ENCODE results near the gene GRIK4. TPM values are rescaled to one million over a fixed set of nuclear protein-coding genes. Genes with fewer than 3 reads are reported as not detected.

The GRIK4 gene
- polyA plus RNA-seq, 1 of the 3 experiments (the other 2 are of a cell fraction): 0.03 TPM

- TF ChIP-seq GABPA (IDR thresholded peaks at IDR 0.05; ENCODE audit: low read depth) (no peak), TCF12 (IDR thresholded peaks at IDR 0.05) (no peak), EP300 (IDR thresholded peaks at IDR 0.05; ENCODE audit: borderline replicate concordance in 1 of 2, low read depth in 1 of 2, low read length in 1 of 2) (no peak)
Observed at GRCh38 chr11:120529214-120529613, 17.7 kb downstream of the GRIK4 start (continued).

GRCh38 chr11:120529911-120530310, 18.4 kb downstream of the GRIK4 start:
- TF ChIP-seq CHD2 (IDR thresholded peaks at IDR 0.05; ENCODE audit: low read length, partially characterized antibody) (no peak), FOXJ3 (CRISPR knock-in tag; IDR thresholded peaks at IDR 0.05) (no peak), NRF1 (IDR thresholded peaks at IDR 0.05; ENCODE audit: low read depth, low read length) (no peak), GABPA (IDR thresholded peaks at IDR 0.05; ENCODE audit: low read depth) (no peak), USF1 (IDR thresholded peaks at IDR 0.05; ENCODE audit: borderline replicate concordance, low read depth) (no peak), PBX3 (IDR thresholded peaks at IDR 0.05) (no peak), MAX (IDR thresholded peaks at IDR 0.05; ENCODE audit: low read depth) (no peak), FOSL2 (IDR thresholded peaks at IDR 0.05; ENCODE audit: borderline replicate concordance, low read depth) (no peak), SMC3 (IDR thresholded peaks at IDR 0.05; ENCODE audit: low read depth, low read length) (no peak), YY1 (IDR thresholded peaks at IDR 0.05; ENCODE audit: low read depth) (no peak), USF2 (IDR thresholded peaks at IDR 0.05; ENCODE audit: borderline replicate concordance, low read depth, low read length) (no peak), RAD21 (IDR thresholded peaks at IDR 0.05; ENCODE audit: low read length) (no peak), POLR2AphosphoS5 (IDR thresholded peaks at IDR 0.05; ENCODE audit: low read depth, low read length) (no peak), ELF1 (IDR thresholded peaks at IDR 0.05) (no peak), JUND (IDR thresholded peaks at IDR 0.05) (no peak), RXRA (IDR thresholded peaks at IDR 0.05; ENCODE audit: borderline replicate concordance, low read depth) (no peak)
- Histone ChIP-seq H3K4me1 (ENCODE audit: control insufficient read depth in 1 of 2, insufficient read depth in 2 of 2, low read depth in 1 of 2, low read length in 1 of 2) (peaks cover 0 to 10% of the 10 kb centered on the region in 2 experiments; a peak in 1 of 4 replicates), H3K27me3 (ENCODE audit: insufficient read depth) (peaks cover 10% of the 10 kb centered on the region), H3K36me3 (replicated peaks in 1 of 2; ENCODE audit: control insufficient read depth in 1 of 2, insufficient read depth in 2 of 2, low read length in 1 of 2) (no peaks in the 10 kb centered on the region), H4K20me1 (ENCODE audit: insufficient read depth) (no peaks in the 10 kb centered on the region), H3F3A (replicated peaks; ENCODE audit: insufficient read depth) (no peaks in the 10 kb centered on the region), H2AFZ (ENCODE audit: low read depth) (no peak overlapping the region), H3K4me2 (no peak overlapping the region), H3K27ac (ENCODE audit: low read depth in 2 of 2, low read length in 1 of 2) (no peak overlapping the region), H3K9ac (no peak overlapping the region), H3K79me2 (ENCODE audit: insufficient read depth) (no peaks in the 10 kb centered on the region), H3K9me2 (no peaks in the 10 kb centered on the region), H3K4me3 (ENCODE audit: low read depth in 2 of 2, low read length in 1 of 2) (no peak overlapping the region), H3K9me3 (no peaks in the 10 kb centered on the region)
- WGBS (ENCODE audit: low lambda C conversion rate): 84% methylated on average over 6 of the region's 6 CpGs
- ChIA-PET CTCF (interaction anchor here (0.8 to 2.3 kb wide), 4 partner anchors 9 to 18 kb away, joined by 3 to 11 read pairs (median 7); partner anchors contain the start of gene GRIK4), POLR2A (interaction anchor here (0.6 kb wide), 1 partner anchor 331 kb away, joined by 5 read pairs; no protein-coding TSS in a partner anchor)
- DNase-seq: no peak

Measured in SK-N-SH (cell line).